Progenitor cell of endocrine pancreas (in vitro differentiated cells): Measurements from ENCODE around the gene COL11A1. TPM values are rescaled to one million over a fixed set of nuclear protein-coding genes. Genes with fewer than 3 reads are reported as not detected.

Experiments
- DNase-seq: peaks from one replicate; pipeline ENCODE4 v3.0.0; 2021; ENCODE audit warnings: low spot score; ENCODE audit not compliant: unreplicated experiment
- H3K27ac Mint-ChIP-seq: 2 replicates; pipeline ENCODE4 v1.8.0; 2021; ENCODE audit warnings: mild to moderate bottlenecking, moderate library complexity, mixed read lengths
- H3K27me3 Mint-ChIP-seq: 2 replicates; pipeline ENCODE4 v1.8.0; 2021; ENCODE audit warnings: mixed read lengths
- H3K36me3 Mint-ChIP-seq: 2 replicates; pipeline ENCODE4 v1.8.0; 2022; ENCODE audit warnings: mixed read lengths; ENCODE audit not compliant: insufficient read depth
- H3K4me1 Mint-ChIP-seq: 2 replicates; pipeline ENCODE4 v1.8.0; 2021; ENCODE audit warnings: low read depth, mixed read lengths
- H3K4me3 Mint-ChIP-seq: 2 replicates; pipeline ENCODE4 v1.8.0; 2021; ENCODE audit warnings: low read depth, mild to moderate bottlenecking, moderate library complexity, mixed read lengths
- H3K9me3 Mint-ChIP-seq: 2 replicates; pipeline ENCODE4 v1.8.0; 2021; ENCODE audit warnings: low read depth, mixed read lengths
- CTCF ChIP-seq: fragments of 200-600 bp; sonication (generic); IDR thresholded peaks from one replicate; pipeline ENCODE4 v1.5.0; 2021; ENCODE audit warnings: antibody characterized with exemption, mild to moderate bottlenecking; ENCODE audit not compliant: unreplicated experiment
- total RNA-seq: library from RNA; stranded (reverse); gene quantifications from 2 replicates; pipeline ENCODE4 v1.2.1, GENCODE V29; 2021

Gene COL11A1
- total RNA-seq, 1 donor from 2014 or later = 2.3 TPM

DNA sequence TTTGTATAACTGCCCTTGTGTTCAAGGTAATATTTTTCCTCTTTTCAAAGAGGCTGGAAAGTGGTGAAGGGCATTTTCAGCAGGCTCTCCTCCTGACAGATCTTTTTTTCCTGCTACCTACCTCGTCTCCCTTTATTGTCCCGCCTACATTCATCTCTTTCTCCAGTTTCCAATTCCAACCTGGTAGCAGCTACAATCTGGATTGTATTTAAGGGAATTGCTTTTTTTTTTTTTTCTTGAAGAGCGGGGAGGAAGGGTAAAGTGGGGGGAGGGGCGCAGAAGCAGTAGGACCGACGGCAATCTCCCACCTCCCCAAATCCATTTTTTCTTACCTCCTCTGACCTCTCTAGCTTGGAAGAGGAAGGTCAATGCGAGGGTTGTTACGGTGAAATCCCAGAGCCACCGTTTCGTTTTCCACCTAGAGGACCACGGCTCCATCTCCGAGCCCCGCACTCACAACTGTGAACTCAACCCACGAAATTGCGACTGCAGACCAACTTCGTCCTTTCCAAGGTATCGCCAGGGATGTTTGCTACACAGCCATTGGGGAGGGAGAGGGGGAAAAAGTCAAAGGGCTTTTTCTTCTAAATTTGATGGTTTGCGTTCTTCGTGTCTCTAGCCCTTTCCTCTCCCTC is 464 bp downstream of the COL11A1 start:
- no peak for DNase-seq
- Mint-ChIP-seq H3K36me3 (no peaks in the 10 kb centered on the region), H3K4me3 (peak overlapping the region; percentile 82), H3K4me1 (peaks cover 10% of the 10 kb centered on the region), H3K9me3 (no peaks in the 10 kb centered on the region), H3K27me3 (peaks cover 35% of the 10 kb centered on the region), H3K27ac (no peak overlapping the region)
- no peak for TF ChIP-seq CTCF

DNA sequence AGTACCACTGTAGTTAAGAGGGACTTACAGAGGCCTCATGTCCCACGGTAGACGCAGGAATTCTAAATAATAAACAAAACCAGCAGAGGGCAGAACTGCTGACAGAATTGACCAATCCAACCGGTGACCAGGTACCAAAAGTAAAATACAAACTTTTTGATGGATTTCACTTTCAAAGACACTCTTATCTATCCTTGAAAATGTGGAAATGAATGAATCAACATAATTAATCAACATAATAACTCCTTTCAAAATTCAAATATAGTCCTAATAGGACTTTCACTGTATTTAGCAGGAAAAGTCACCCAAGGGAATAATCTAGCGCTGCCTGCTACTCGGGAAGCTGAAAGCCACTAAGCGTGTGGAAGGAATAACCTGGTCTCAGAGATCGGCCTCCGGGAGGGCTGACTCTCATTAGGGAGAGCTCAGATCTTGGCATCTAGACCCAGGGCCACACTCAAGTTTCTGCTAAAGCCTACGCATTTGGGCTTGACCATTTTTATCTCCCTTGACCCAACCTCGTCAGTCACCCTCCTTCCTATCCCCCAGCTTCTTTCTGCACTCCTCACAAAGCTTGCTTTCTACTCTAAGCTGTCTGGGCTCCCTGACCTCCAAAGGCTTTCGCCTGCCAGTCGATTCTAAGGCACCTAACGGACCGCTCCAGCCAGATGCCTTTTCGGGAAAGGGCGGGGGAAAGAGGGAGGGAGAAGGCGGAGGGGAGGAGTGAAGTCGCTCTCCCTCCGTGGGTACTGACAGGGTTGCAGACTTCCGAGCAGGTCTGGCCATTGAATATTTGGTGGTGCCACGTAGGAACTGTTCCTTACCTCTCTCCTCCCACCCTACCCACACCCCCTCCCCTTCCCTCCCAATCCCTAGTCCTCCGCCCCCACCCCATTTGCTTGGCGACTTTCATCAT is 1.6 kb downstream of the COL11A1 start:
- H3K4me3 Mint-ChIP-seq = peak overlapping the region; percentile 60
- H3K9me3 Mint-ChIP-seq = no peaks in the 10 kb centered on the region
- H3K27me3 Mint-ChIP-seq = peaks cover 35% of the 10 kb centered on the region
- DNase-seq = peak; percentile 17
- H3K4me1 Mint-ChIP-seq = peaks cover 10% of the 10 kb centered on the region
- H3K27ac Mint-ChIP-seq = no peak overlapping the region
- peak; percentile 75 for TF ChIP-seq CTCF
- H3K36me3 Mint-ChIP-seq = no peaks in the 10 kb centered on the region

DNA sequence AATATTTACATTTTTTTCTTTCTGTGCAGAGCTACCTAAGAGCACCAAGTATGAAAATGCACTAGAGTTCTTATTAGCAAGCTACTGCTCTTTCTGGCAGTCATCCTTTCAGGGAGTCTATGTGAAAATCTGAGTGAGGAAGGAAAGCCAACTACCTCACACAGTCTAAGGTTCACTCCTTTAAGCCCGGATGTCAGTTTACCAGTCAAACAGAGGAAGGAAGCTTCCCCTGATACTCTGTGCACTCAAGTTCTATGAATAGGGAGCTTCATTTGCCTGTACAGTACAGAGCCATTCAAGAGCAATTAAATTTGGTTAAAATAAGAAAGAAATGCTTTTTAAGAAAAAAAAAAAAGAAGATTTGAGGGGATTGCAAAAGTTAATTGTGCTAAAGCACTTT is 6.9 kb downstream of the COL11A1 start:
- Mint-ChIP-seq H3K36me3 (no peaks in the 10 kb centered on the region), H3K27me3 (no peaks in the 10 kb centered on the region), H3K4me3 (no peak overlapping the region), H3K9me3 (no peaks in the 10 kb centered on the region), H3K4me1 (no peaks in the 10 kb centered on the region), H3K27ac (no peak overlapping the region)
- no peak for TF ChIP-seq CTCF
- DNase-seq = no peak

DNA sequence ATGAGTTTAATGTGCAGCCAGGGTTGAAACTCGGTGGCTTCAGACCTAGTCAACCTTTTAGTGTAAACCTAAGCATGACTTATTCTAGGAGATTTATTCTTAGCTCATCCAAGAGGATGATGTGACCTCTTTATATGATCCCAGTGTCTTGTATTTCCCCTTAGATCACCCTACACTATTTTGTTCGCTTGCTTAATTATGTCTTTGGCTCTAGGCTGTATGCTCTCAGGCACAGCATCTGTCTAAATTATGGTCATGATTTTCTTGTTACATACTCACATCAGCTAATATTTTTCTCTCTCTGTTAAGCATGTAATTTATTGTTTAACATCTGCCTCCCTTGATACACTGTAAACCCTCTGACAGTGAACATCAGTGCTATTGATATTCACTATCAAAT is 19.1 kb downstream of the COL11A1 start:
- no peak for DNase-seq
- Mint-ChIP-seq H3K4me3 (no peak overlapping the region), H3K36me3 (no peaks in the 10 kb centered on the region), H3K27ac (no peak overlapping the region), H3K4me1 (no peaks in the 10 kb centered on the region), H3K9me3 (no peaks in the 10 kb centered on the region), H3K27me3 (no peaks in the 10 kb centered on the region)
- no peak for TF ChIP-seq CTCF

DNA sequence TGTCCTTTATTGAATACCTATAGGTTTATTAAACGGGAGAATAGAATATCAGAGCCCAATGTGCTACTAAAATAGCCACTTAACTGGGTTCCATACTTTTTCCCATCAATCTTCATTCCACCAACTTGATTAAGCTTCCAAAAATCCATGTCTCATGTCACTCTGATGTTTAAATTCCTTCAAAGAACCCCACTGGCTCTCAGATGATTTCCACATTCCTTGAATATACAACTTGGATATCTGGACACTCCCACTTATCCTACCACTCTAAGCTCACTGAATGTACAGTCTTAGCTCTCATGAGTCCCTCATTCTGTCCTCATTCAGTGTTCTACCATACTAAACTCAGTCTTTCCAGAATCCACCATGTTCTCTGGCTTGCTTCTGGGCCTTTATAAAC is 21.1 kb downstream of the COL11A1 start:
- no peak for TF ChIP-seq CTCF
- Mint-ChIP-seq H3K4me3 (no peak overlapping the region), H3K36me3 (no peaks in the 10 kb centered on the region), H3K4me1 (no peaks in the 10 kb centered on the region), H3K27me3 (no peaks in the 10 kb centered on the region), H3K27ac (no peak overlapping the region), H3K9me3 (no peaks in the 10 kb centered on the region)
- DNase-seq = no peak
